ENCODE data around the gene DYNLRB2. TPM values are rescaled to one million over a fixed set of nuclear protein-coding genes. Genes with fewer than 3 reads are reported as not detected.

The DYNLRB2 gene
- total RNA-seq, 2 experiments from 2014 or later = 0.31 TPM; not detected in 1

DNA sequence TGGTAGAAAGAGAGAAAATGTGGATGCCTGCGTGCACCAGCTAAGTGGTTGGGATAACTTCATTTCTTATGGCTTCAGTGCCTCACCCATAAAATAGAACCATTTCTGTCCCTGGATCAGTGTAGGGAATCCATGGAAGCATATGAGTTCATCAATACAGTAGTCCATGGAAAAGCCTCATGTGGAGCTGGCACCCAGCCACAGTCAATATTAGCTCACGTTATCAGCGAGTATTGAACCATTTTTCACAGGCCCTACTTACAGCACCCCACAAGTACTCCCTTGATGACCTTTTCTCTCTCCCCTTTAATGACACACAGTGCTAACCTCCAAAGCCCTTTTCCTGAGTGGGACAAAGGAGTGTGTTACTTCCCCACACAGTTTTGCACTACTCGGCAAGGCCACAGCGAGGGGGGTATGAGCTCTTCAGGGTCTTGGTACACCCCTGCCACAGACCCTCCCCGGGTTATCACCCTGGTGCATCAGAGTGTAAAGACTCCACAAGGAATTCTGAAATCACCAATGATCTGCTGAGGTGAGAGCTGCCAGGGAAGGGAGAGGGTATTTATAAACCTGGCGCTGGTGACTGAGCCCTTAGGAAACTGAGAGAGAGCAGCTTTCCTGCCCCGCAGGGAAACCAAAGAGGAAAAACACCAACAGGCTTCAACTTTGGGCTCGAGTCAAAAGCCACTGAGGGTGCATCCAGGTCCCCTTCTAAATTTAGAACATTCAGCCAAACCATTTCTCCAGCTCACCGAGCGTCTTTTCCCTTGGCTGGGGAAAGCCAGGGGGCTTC, 36.9 kb downstream of the DYNLRB2 start:
- H3K27me3 ChIP-seq (ENCODE audit: control insufficient read depth in 1 of 2, insufficient read depth in 2 of 2, low read length in 2 of 2) = no peaks in the 10 kb centered on the region
- ATAC-seq (ENCODE audit: poor library complexity) (no peak), DNase-seq (no peak)
- peaks cover 38% of the 10 kb centered on the region for H3K4me1 ChIP-seq (ENCODE audit: insufficient read depth, low read length)
- no peak overlapping the region for H3K4me3 Mint-ChIP-seq
- peaks cover 0 to 3% of the 10 kb centered on the region in 2 experiments for H3K9me3 ChIP-seq (ENCODE audit: control insufficient read depth in 1 of 2, insufficient read depth in 1 of 2, low read length in 2 of 2)
- H3K4me1 Mint-ChIP-seq (ENCODE audit: low read depth) = peaks cover 31% of the 10 kb centered on the region
- CTCF ChIA-PET = no interaction called here
- no peaks in the 10 kb centered on the region for H3K36me3 ChIP-seq (ENCODE audit: insufficient read depth, low read length)
- H3K27ac Mint-ChIP-seq = no peak overlapping the region
- no peak overlapping the region for H3K27ac ChIP-seq (ENCODE audit: low read depth in 1 of 2, low read length in 2 of 2)
- H3K27me3 Mint-ChIP-seq = no peaks in the 10 kb centered on the region
- POLR2A ChIA-PET = interaction anchor here (0.8 kb wide), 1 partner anchor 78 kb away, joined by 3 read pairs; no protein-coding TSS in a partner anchor
- H3K4me3 ChIP-seq (ENCODE audit: low read length) = no peak overlapping the region
- no peaks in the 10 kb centered on the region for H3K36me3 Mint-ChIP-seq (ENCODE audit: low read depth)
- intact Hi-C loops (cut with DNase I, micrococcal nuclease) = no loop called here
- peaks cover 1% of the 10 kb centered on the region for H3K9me3 Mint-ChIP-seq
- TF ChIP-seq, protein P1, sequence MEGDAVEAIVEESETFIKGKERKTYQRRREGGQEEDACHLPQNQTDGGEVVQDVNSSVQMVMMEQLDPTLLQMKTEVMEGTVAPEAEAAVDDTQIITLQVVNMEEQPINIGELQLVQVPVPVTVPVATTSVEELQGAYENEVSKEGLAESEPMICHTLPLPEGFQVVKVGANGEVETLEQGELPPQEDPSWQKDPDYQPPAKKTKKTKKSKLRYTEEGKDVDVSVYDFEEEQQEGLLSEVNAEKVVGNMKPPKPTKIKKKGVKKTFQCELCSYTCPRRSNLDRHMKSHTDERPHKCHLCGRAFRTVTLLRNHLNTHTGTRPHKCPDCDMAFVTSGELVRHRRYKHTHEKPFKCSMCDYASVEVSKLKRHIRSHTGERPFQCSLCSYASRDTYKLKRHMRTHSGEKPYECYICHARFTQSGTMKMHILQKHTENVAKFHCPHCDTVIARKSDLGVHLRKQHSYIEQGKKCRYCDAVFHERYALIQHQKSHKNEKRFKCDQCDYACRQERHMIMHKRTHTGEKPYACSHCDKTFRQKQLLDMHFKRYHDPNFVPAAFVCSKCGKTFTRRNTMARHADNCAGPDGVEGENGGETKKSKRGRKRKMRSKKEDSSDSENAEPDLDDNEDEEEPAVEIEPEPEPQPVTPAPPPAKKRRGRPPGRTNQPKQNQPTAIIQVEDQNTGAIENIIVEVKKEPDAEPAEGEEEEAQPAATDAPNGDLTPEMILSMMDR (IDR thresholded peaks at IDR 0.05) = no peak

GRCh38 chr16:80580109-80580832, 39.5 kb downstream of the DYNLRB2 start:
- Histone ChIP-seq H3K27ac (ENCODE audit: low read depth in 1 of 2, low read length in 2 of 2) (peak overlapping the region; percentile 60 to 64), H3K4me1 (ENCODE audit: insufficient read depth, low read length) (peaks cover 38% of the 10 kb centered on the region), H3K36me3 (ENCODE audit: insufficient read depth, low read length) (no peaks in the 10 kb centered on the region), H3K4me3 (ENCODE audit: low read length) (peak overlapping the region; percentile 13), H3K9me3 (ENCODE audit: control insufficient read depth in 1 of 2, insufficient read depth in 1 of 2, low read length in 2 of 2) (peaks cover 0 to 3% of the 10 kb centered on the region in 2 experiments), H3K27me3 (ENCODE audit: control insufficient read depth in 1 of 2, insufficient read depth in 2 of 2, low read length in 2 of 2) (no peaks in the 10 kb centered on the region)
- Mint-ChIP-seq H3K4me3 (peak overlapping the region; percentile 52), H3K27me3 (no peaks in the 10 kb centered on the region), H3K4me1 (ENCODE audit: low read depth) (peaks cover 31% of the 10 kb centered on the region), H3K9me3 (peaks cover 1% of the 10 kb centered on the region), H3K27ac (peak overlapping the region; percentile 80), H3K36me3 (ENCODE audit: low read depth) (no peaks in the 10 kb centered on the region)
- intact Hi-C loops (cut with DNase I, micrococcal nuclease) = loop anchor here in 1 of 2 experiments (1.0 to 10.0 kb wide), 2 partner anchors 11 to 75 kb away; no protein-coding TSS in a partner anchor
- TF ChIP-seq, protein P1 (IDR thresholded peaks at IDR 0.05) = no peak
- ATAC-seq (ENCODE audit: poor library complexity) (peak; percentile 92), DNase-seq (peak; percentile 36 to 82 (median 46))
- CTCF ChIA-PET = interaction anchor here (1.2 to 1.7 kb wide), 4 partner anchors 10 to 53 kb away, joined by 3 to 11 read pairs (median 4); no protein-coding TSS in a partner anchor
- POLR2A ChIA-PET = interaction anchor here (0.6 to 3.2 kb wide), 12 partner anchors 8 to 1061 kb away, joined by 3 to 37 read pairs (median 4); partner anchors contain the start of gene DYNLRB2

GRCh38 chr16:80583466-80583865, 42.7 kb downstream of the DYNLRB2 start:
- POLR2A ChIA-PET = no interaction called here
- Histone ChIP-seq H3K9me3 (ENCODE audit: control insufficient read depth in 1 of 2, insufficient read depth in 1 of 2, low read length in 2 of 2) (no peaks in the 10 kb centered on the region), H3K4me1 (ENCODE audit: insufficient read depth, low read length) (peaks cover 31% of the 10 kb centered on the region), H3K27ac (ENCODE audit: low read depth in 1 of 2, low read length in 2 of 2) (no peak overlapping the region), H3K36me3 (ENCODE audit: insufficient read depth, low read length) (no peaks in the 10 kb centered on the region), H3K4me3 (ENCODE audit: low read length) (no peak overlapping the region), H3K27me3 (ENCODE audit: control insufficient read depth in 1 of 2, insufficient read depth in 2 of 2, low read length in 2 of 2) (no peaks in the 10 kb centered on the region)
- peaks cover 36% of the 10 kb centered on the region for H3K4me1 Mint-ChIP-seq (ENCODE audit: low read depth)
- TF ChIP-seq, protein P1 (IDR thresholded peaks at IDR 0.05) = no peak
- no peak for DNase-seq
- no peak for ATAC-seq (ENCODE audit: poor library complexity)
- peaks cover 1% of the 10 kb centered on the region for H3K9me3 Mint-ChIP-seq
- no peak overlapping the region for H3K27ac Mint-ChIP-seq
- H3K4me3 Mint-ChIP-seq = no peak overlapping the region
- no peaks in the 10 kb centered on the region for H3K27me3 Mint-ChIP-seq
- intact Hi-C loops (cut with DNase I, micrococcal nuclease) = loop anchor here in 1 of 2 experiments (10.0 kb wide), 1 partner anchor 71 kb away; no protein-coding TSS in a partner anchor
- no peaks in the 10 kb centered on the region for H3K36me3 Mint-ChIP-seq (ENCODE audit: low read depth)
- CTCF ChIA-PET = no interaction called here
